H1 (cell line): Measurements from ENCODE around the gene KRT9. TPM values are rescaled to one million over a fixed set of nuclear protein-coding genes. Genes with fewer than 3 reads are reported as not detected.

ENCODE experiments used
- CTCF ChIA-PET: fragments of 300-600 bp; sonication (Branson Sonifier 250); formaldehyde crosslinking; loops from one replicate; lab custom pipeline; 2021; ENCODE audit not compliant: partially characterized antibody; lab: Charles Lee
- POLR2A ChIA-PET: fragments of 300-600 bp; sonication (Branson Sonifier 250); formaldehyde crosslinking; loops from one replicate; lab custom pipeline; 2021; ENCODE audit warnings: inconsistent platforms; ENCODE audit not compliant: partially characterized antibody; lab: Charles Lee
- DNase-seq, 2 experiments: peaks; one replicate each; pipeline versions ENCODE4 v3.0.0 to v3.0.0-alpha.2; 2010 to 2022; ENCODE audit warnings: low spot score in 2 of 2, low read depth in 1 of 2, mixed read lengths in 1 of 2
- FAIRE-seq: peaks from 2 replicates; lab custom pipeline; 2011; peaks lifted over from hg19 to GRCh38; lab: Jason Lieb, UNC
- H2AFZ ChIP-seq: 2 replicates; pipeline ENCODE4 v1.8.1; 2012; ENCODE audit warnings: low read length, inconsistent platforms
- H2AK5ac ChIP-seq: 2 replicates; pipeline ENCODE4 v1.6.1; 2013; ENCODE audit warnings: low read depth, low read length
- H2BK120ac ChIP-seq: replicated peaks from 2 replicates; pipeline ENCODE3; 2013; ENCODE audit warnings: low read depth, low read length, inconsistent platforms
- H2BK12ac ChIP-seq: 2 replicates; pipeline ENCODE4 v1.6.1; 2013; ENCODE audit warnings: low read depth, low read length
- H2BK15ac ChIP-seq: 2 replicates; pipeline ENCODE4 v1.6.1; 2013; ENCODE audit warnings: low read length
- H2BK20ac ChIP-seq: 2 replicates; pipeline ENCODE4 v1.6.1; 2013; ENCODE audit warnings: low read length
- H2BK5ac ChIP-seq: 2 replicates; pipeline ENCODE4 v1.6.1; 2013; ENCODE audit warnings: low read depth, low read length
- H3K14ac ChIP-seq: 2 replicates; pipeline ENCODE4 v1.6.1; 2013; ENCODE audit warnings: inconsistent platforms; ENCODE audit not compliant: insufficient read length
- H3K18ac ChIP-seq: 2 replicates; pipeline ENCODE4 v1.6.1; 2013; ENCODE audit warnings: low read length; ENCODE audit errors: extremely low read depth
- H3K23ac ChIP-seq: 2 replicates; pipeline ENCODE4 v1.6.1; 2013; ENCODE audit warnings: inconsistent platforms; ENCODE audit not compliant: insufficient read length
- H3K23me2 ChIP-seq: 2 replicates; pipeline ENCODE4 v1.6.1; 2013; ENCODE audit warnings: low read depth, low read length
- H3K27ac ChIP-seq: 2 replicates; pipeline ENCODE4 v1.6.1; 2011; ENCODE audit warnings: low read depth, low read length, inconsistent platforms
- H3K27me3 ChIP-seq, 4 experiments: replicated peaks in 1 of 4; 1 replicate in 1 of 4; 2 replicates in 3 of 4; pipeline versions ENCODE4 v1.6.1 to v1.8.1; 2011 to 2013; ENCODE audit warnings: low read length in 3 of 4, mild to moderate bottlenecking in 3 of 4, inconsistent platforms in 2 of 4, mixed read lengths in 2 of 4, moderate library complexity in 1 of 4; ENCODE audit not compliant: control insufficient read depth in 3 of 4, insufficient read depth in 3 of 4; ENCODE audit errors: extremely low read depth in 1 of 4
- H3K36me3 ChIP-seq, 4 experiments: 2 replicates each; pipeline versions ENCODE4 v1.6.1 to v1.8.1; 2011 to 2013; ENCODE audit warnings: mild to moderate bottlenecking in 4 of 4, low read length in 3 of 4, moderate library complexity in 2 of 4, control low read depth in 1 of 4, inconsistent platforms in 1 of 4; ENCODE audit not compliant: insufficient read depth in 4 of 4, control insufficient read depth in 2 of 4
- H3K4ac ChIP-seq: replicated peaks from 2 replicates; pipeline ENCODE3; 2013; ENCODE audit warnings: low read length, low read depth, mixed read lengths, inconsistent platforms; ENCODE audit not compliant: insufficient read length
- H3K4me1 ChIP-seq, 4 experiments: replicated peaks in 1 of 4; 1 replicate in 1 of 4; 2 replicates in 3 of 4; pipeline versions ENCODE4 v1.6.1 to v1.8.1; 2011 to 2013; ENCODE audit warnings: low read length in 3 of 4, inconsistent platforms in 2 of 4, mixed read lengths in 1 of 4; ENCODE audit not compliant: insufficient read depth in 4 of 4, control insufficient read depth in 3 of 4
- H3K4me2 ChIP-seq, 2 experiments: 2 replicates each; pipeline versions ENCODE4 v1.6.1 to v1.8.1; 2011 to 2013; ENCODE audit warnings: low read depth in 2 of 2, low read length in 2 of 2, control low read depth in 1 of 2, inconsistent platforms in 1 of 2, mild to moderate bottlenecking in 1 of 2; ENCODE audit not compliant: insufficient read depth in 1 of 2
- H3K4me3 ChIP-seq, 4 experiments: fragments of 200-600, 300-600 bp in 1 of 4; sonication (generic), shearing (Covaris generic), sonication (Bioruptor Twin) in 1 of 4; 2 replicates each; pipeline versions ENCODE4 v1.5.1 to v1.8.1; 2011 to 2016; ENCODE audit warnings: low read length in 4 of 4, low read depth in 3 of 4, control low read depth in 2 of 4, inconsistent platforms in 2 of 4, mild to moderate bottlenecking in 2 of 4, mixed read lengths in 1 of 4, moderate library complexity in 1 of 4; ENCODE audit not compliant: insufficient read depth in 2 of 4; ENCODE audit errors: extremely low read depth in 1 of 4
- H3K56ac ChIP-seq: replicated peaks from 2 replicates; pipeline ENCODE3; 2013; ENCODE audit warnings: low read depth, mild to moderate bottlenecking, mixed read lengths, low read length, inconsistent platforms; ENCODE audit not compliant: insufficient read length
- H3K79me1 ChIP-seq: 2 replicates; pipeline ENCODE4 v1.6.1; 2013; ENCODE audit warnings: low read depth, low read length, control low read depth
- H3K79me2 ChIP-seq, 2 experiments: 2 replicates each; pipeline versions ENCODE4 v1.6.1 to v1.8.1; 2012 to 2013; ENCODE audit warnings: low read length in 2 of 2, mild to moderate bottlenecking in 2 of 2, inconsistent platforms in 1 of 2; ENCODE audit not compliant: insufficient read depth in 2 of 2, control insufficient read depth in 1 of 2
- H3K9ac ChIP-seq, 4 experiments: replicated peaks in 1 of 4; 1 replicate in 1 of 4; 2 replicates in 3 of 4; pipeline versions ENCODE4 v1.6.1 to v1.8.1; 2011 to 2013; ENCODE audit warnings: low read depth in 3 of 4, low read length in 3 of 4, control low read depth in 2 of 4, mild to moderate bottlenecking in 2 of 4, moderate library complexity in 2 of 4, inconsistent platforms in 1 of 4; ENCODE audit errors: extremely low read depth in 1 of 4
- H3K9me3 ChIP-seq, 2 experiments: 2 replicates each; pipeline versions ENCODE4 v1.6.1 to v1.8.1; 2012 to 2013; ENCODE audit warnings: mild to moderate bottlenecking in 2 of 2, moderate library complexity in 2 of 2, control low read depth in 1 of 2, inconsistent platforms in 1 of 2, low read depth in 1 of 2, low read length in 1 of 2, mixed read lengths in 1 of 2; ENCODE audit not compliant: insufficient read depth in 2 of 2
- H4K20me1 ChIP-seq, 2 experiments: replicated peaks in 1 of 2; 2 replicates each; pipeline versions ENCODE3 to v1.8.1; 2011 to 2013; ENCODE audit warnings: inconsistent platforms in 2 of 2, low read length in 2 of 2, mild to moderate bottlenecking in 1 of 2; ENCODE audit not compliant: insufficient read depth in 2 of 2, control insufficient read depth in 1 of 2
- H4K5ac ChIP-seq: 2 replicates; pipeline ENCODE4 v1.6.1; 2013; ENCODE audit warnings: low read length, low read depth, mixed read lengths, inconsistent platforms; ENCODE audit not compliant: insufficient read length
- H4K8ac ChIP-seq: 2 replicates; pipeline ENCODE4 v1.8.0; 2013; ENCODE audit warnings: mild to moderate bottlenecking, moderate library complexity, low read length, inconsistent platforms; ENCODE audit not compliant: insufficient read depth; ENCODE audit errors: extremely low read depth
- H4K91ac ChIP-seq: replicated peaks from 2 replicates; pipeline ENCODE3; 2013; ENCODE audit warnings: low read length, mixed read lengths, inconsistent platforms; ENCODE audit not compliant: insufficient read length
- RFX5 ChIP-seq: IDR thresholded peaks from 2 replicates; pipeline ENCODE4 v1.6.1; 2011; ENCODE audit warnings: low read depth, low read length, improper control_type of control experiment, borderline replicate concordance
- TEAD4 ChIP-seq: IDR thresholded peaks from 2 replicates; pipeline ENCODE4 v1.6.1; 2012; ENCODE audit warnings: low read depth, low read length, inconsistent platforms, mixed read lengths
- ZNF274 ChIP-seq: IDR thresholded peaks from 2 replicates; pipeline ENCODE4 v1.7.0; 2012; ENCODE audit warnings: low read length, borderline replicate concordance; ENCODE audit errors: extremely low read depth
- WGBS, 2 experiments: shearing (Covaris generic) in 1 of 2; methylation state at CpG; one replicate each; pipeline versions ENCODE4 v1.1.6 to v1.1.7; 2013 to 2015; ENCODE audit warnings: low lambda C conversion rate in 2 of 2, mixed read lengths in 2 of 2, inconsistent platforms in 1 of 2, low coverage in 1 of 2, missing lambda C conversion rate in 1 of 2; ENCODE audit not compliant: insufficient replicate concordance in 2 of 2, insufficient coverage in 1 of 2, insufficient read length in 1 of 2; ENCODE audit errors: extremely low coverage in 1 of 2, missing lambda C conversion rate in 1 of 2; 5-methylcytosine and 5-hydroxymethylcytosine counted together
- polyA plus RNA-seq, 7 experiments: library from polyadenylated mRNA; depleted of rRNA in 3 of 7; stranded (reverse) in 5 of 7; unstranded in 2 of 7; fragments of >200 nt in 5 of 7; fragments of 200-250 nt in 2 of 7; gene quantifications; 1 replicate in 5 of 7; 2 replicates in 1 of 7; 4 replicates in 1 of 7; pipeline versions ENCODE4 v1.2.1 to v1.2.3, GENCODE V29; 2011 to 2013; ENCODE audit warnings: missing spikeins in 2 of 7, mixed read lengths in 2 of 7
- total RNA-seq: library from RNA; stranded (reverse); fragmentation: NEBNext Ultra II Directional; extraction: Animal tissue kit (Norgen Biotek cat#: 25700); gene quantifications from 2 replicates; pipeline ENCODE4 v1.2.1, GENCODE V29; 2021
- TF ChIP-seq, protein P1 (sequence below), 3 experiments: IDR thresholded peaks; 1 replicate in 2 of 3; 2 replicates in 1 of 3; pipeline versions ENCODE4 v1.5.1 to v1.6.1; 2011; ENCODE audit warnings: low read length in 3 of 3, mild to moderate bottlenecking in 3 of 3, inconsistent platforms in 2 of 3, low read depth in 1 of 3, moderate library complexity in 1 of 3; ENCODE audit not compliant: insufficient read depth in 1 of 3; ENCODE audit errors: control extremely low read depth in 1 of 3

KRT9 gene
- total and polyA plus RNA-seq, 2 of the 8 experiments (the other 6 are each of a cell fraction or from before 2014, with no cell fraction given): not detected

- no peak overlapping the region for H3K9ac ChIP-seq
- no peak overlapping the region for H2BK15ac ChIP-seq
- no peaks in the 10 kb centered on the region for H4K20me1 ChIP-seq
- no peak overlapping the region for H4K5ac ChIP-seq
- no peak overlapping the region for H3K23ac ChIP-seq
- no peaks in the 10 kb centered on the region for H3K79me2 ChIP-seq
- no peak overlapping the region for H2BK5ac ChIP-seq
- no peak overlapping the region for H2AK5ac ChIP-seq
- H3K4me1 ChIP-seq: peaks cover 0 to 4% (median 3%) of the 10 kb centered on the region in 4 experiments; a peak in 4 of 7 replicates
- POLR2A ChIA-PET: interaction anchor here (1.3 to 1.7 kb wide), 3 partner anchors 39 to 93 kb away, joined by 3 read pairs; partner anchors contain the start of genes EIF1 and KRT19
- H2BK12ac ChIP-seq: no peak overlapping the region
- no peaks in the 10 kb centered on the region for H3K27me3 ChIP-seq
- H3K56ac ChIP-seq: no peak overlapping the region
- 89% methylated on average over 18 of the region's 21 CpGs; no CpG with 5 or more reads in 1 of the 2 experiments for WGBS, 2 experiments
- H3K27ac ChIP-seq: no peak overlapping the region
- H2BK20ac ChIP-seq: no peak overlapping the region
- H4K91ac ChIP-seq: no peak overlapping the region
- H3K4ac ChIP-seq: no peak overlapping the region
- no peak overlapping the region for H3K4me2 ChIP-seq
- CTCF ChIA-PET: interaction anchor here (0.6 to 14.5 kb wide), 13 partner anchors 9 to 293 kb away, joined by 3 to 103 read pairs (median 7); no protein-coding TSS in a partner anchor
- no peaks in the 10 kb centered on the region for H3K36me3 ChIP-seq
- FAIRE-seq (no peak), DNase-seq (no peak)
- H3K14ac ChIP-seq: no peak overlapping the region
- no peaks in the 10 kb centered on the region for H3K79me1 ChIP-seq
- no peak overlapping the region for H2BK120ac ChIP-seq
- H3K23me2 ChIP-seq: no peaks in the 10 kb centered on the region
- H4K8ac ChIP-seq: no peak overlapping the region
- H3K18ac ChIP-seq: no peak overlapping the region; the same call in 1 of the 2 replicates
- no peak for TF ChIP-seq ZNF274
- TF ChIP-seq TEAD4: no peak
- TF ChIP-seq, protein P1, sequence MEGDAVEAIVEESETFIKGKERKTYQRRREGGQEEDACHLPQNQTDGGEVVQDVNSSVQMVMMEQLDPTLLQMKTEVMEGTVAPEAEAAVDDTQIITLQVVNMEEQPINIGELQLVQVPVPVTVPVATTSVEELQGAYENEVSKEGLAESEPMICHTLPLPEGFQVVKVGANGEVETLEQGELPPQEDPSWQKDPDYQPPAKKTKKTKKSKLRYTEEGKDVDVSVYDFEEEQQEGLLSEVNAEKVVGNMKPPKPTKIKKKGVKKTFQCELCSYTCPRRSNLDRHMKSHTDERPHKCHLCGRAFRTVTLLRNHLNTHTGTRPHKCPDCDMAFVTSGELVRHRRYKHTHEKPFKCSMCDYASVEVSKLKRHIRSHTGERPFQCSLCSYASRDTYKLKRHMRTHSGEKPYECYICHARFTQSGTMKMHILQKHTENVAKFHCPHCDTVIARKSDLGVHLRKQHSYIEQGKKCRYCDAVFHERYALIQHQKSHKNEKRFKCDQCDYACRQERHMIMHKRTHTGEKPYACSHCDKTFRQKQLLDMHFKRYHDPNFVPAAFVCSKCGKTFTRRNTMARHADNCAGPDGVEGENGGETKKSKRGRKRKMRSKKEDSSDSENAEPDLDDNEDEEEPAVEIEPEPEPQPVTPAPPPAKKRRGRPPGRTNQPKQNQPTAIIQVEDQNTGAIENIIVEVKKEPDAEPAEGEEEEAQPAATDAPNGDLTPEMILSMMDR (IDR thresholded peaks at IDR 0.05; ENCODE audit: control extremely low read depth in 1 of 3, insufficient read depth in 1 of 3, low read depth in 1 of 3, low read length in 3 of 3): peak in 2 of 3 experiments; percentile 2 to 19; a peak in 2 of 4 replicates
- TF ChIP-seq RFX5: no peak
- TF ChIP-seq, all 59 proteins: peak for 1
- Histone ChIP-seq H3K9me3 (no peaks in the 10 kb centered on the region), H3K4me3 (no peak overlapping the region), H2AFZ (no peak overlapping the region)
Measured at GRCh38 chr17:41620583-41621434, 49.0 kb upstream of the KRT9 start.
